Left lung (tissue), 10 donors: ENCODE measurements around the gene EPHA7. TPM values are rescaled to one million over a fixed set of nuclear protein-coding genes. Genes with fewer than 3 reads are reported as not detected.

Source experiments
- ATAC-seq: fragments of 200-7000 bp; cut with Tn5 transposase; one replicate; pipeline ENCODE4 v1.9.1; 2020; ENCODE audit warnings: moderate library complexity
- DNase-seq, 4 donors: peaks; one replicate each; pipeline ENCODE4 v3.0.0-alpha.2; 2013 to 2020
- H3K27ac ChIP-seq, 2 donors: fragments of 200-600 bp; sonication (generic) in 1 of 2; one replicate each; pipeline versions ENCODE4 v1.5.0 to v1.8.0; 2020 to 2021
- H3K27me3 ChIP-seq, 2 donors: fragments of 200-600 bp; sonication (generic) in 1 of 2; one replicate each; pipeline versions ENCODE4 v1.5.0 to v1.8.0; 2020 to 2021
- H3K36me3 ChIP-seq, 2 donors: fragments of 200-600 bp; sonication (generic) in 1 of 2; one replicate each; pipeline versions ENCODE4 v1.5.0 to v1.8.0; 2020 to 2021
- H3K4me1 ChIP-seq, 2 donors: fragments of 200-600 bp; one replicate each; pipeline ENCODE4 v1.8.0; 2021
- H3K4me3 ChIP-seq, 2 donors: fragments of 200-600 bp; sonication (generic) in 1 of 2; one replicate each; pipeline versions ENCODE4 v1.5.0 to v1.8.0; 2020 to 2021; ENCODE audit warnings: mild to moderate bottlenecking in 1 of 2
- H3K9me3 ChIP-seq, 2 donors: fragments of 200-600 bp; sonication (generic) in 1 of 2; one replicate each; pipeline versions ENCODE4 v1.5.0 to v1.8.0; 2020 to 2021
- CTCF ChIP-seq, 2 donors: fragments of 200-600 bp; sonication (generic) in 1 of 2; IDR thresholded peaks; one replicate each; pipeline versions ENCODE4 v1.5.0 to v1.8.0; 2021; ENCODE audit warnings: antibody characterized with exemption in 2 of 2
- intact Hi-C, 2 donors: fragments of 100-400 bp; cut with DNase I; formaldehyde crosslinking; loops; one replicate each; pipeline versions ENCODE4 v1.11.2 to v1.14.2; 2022
- polyA plus RNA-seq, 6 donors: library from polyadenylated mRNA; unstranded; fragments of 120-200 nt; gene quantifications; one replicate each; pipeline ENCODE4 v1.2.1, GENCODE V29; 2013; ENCODE audit not compliant: insufficient read length in 6 of 6
- total RNA-seq, 2 donors: library from RNA; stranded (reverse); fragmentation: NEBNext Ultra II Directional; extraction: Animal tissue kit (Norgen Biotek cat#: 25700); gene quantifications; one replicate each; pipeline ENCODE4 v1.2.1, GENCODE V29; 2021
- donor health status: DM: no; HTN: yes; CAD: no.
- donor health status: DM: no; HTN: no; CAD: no.

The EPHA7 gene
- total and polyA plus RNA-seq, 8 donors: 0.09 to 23.9 (median 19.3) TPM

GRCh38 chr6:93299622-93300021 lies 119.7 kb downstream of the EPHA7 start:
- Histone ChIP-seq H3K36me3 (no peaks in the 10 kb centered on the region), H3K9me3 (peaks cover 0 to 3% of the 10 kb centered on the region in 2 donors)

DNA sequence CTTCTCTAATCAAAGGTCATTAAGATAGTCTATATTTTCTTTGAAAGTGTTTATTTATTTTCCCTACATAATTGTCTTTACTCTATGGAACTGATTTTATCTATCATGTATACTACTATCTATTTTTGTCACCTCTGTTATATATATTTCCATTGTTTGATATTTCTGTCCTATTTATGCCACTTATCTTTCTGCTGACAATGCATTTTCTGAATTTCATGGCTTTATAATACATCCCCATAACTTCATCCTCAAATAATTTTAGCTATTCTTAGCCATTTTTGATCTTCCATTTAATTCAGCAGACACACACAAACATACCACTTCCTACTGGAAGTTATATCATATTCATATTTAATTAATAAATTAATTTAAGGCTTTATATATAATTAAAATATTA lies 123.7 kb downstream of the EPHA7 start:
- no peaks in the 10 kb centered on the region for H3K36me3 ChIP-seq
- no peak overlapping the region for H3K27ac ChIP-seq
- DNase-seq (no peak), ATAC-seq (no peak)
- TF ChIP-seq CTCF (IDR thresholded peaks at IDR 0.05): no peak
- peaks cover 0 to 3% of the 10 kb centered on the region in 2 donors for H3K9me3 ChIP-seq
- no peak overlapping the region for H3K4me3 ChIP-seq
- intact Hi-C loops: no loop called here
- H3K27me3 ChIP-seq: no peaks in the 10 kb centered on the region
- no peaks in the 10 kb centered on the region for H3K4me1 ChIP-seq

More at GRCh38 chr6:93299622-93300021, 119.7 kb downstream of the EPHA7 start:
- H3K4me1 ChIP-seq: no peaks in the 10 kb centered on the region
- no peak overlapping the region for H3K27ac ChIP-seq
- no peak for ATAC-seq
- H3K4me3 ChIP-seq: no peak overlapping the region
- intact Hi-C loops: no loop called here
- H3K27me3 ChIP-seq: no peaks in the 10 kb centered on the region
- no peak for TF ChIP-seq CTCF (IDR thresholded peaks at IDR 0.05)
- DNase-seq: no peak

DNA sequence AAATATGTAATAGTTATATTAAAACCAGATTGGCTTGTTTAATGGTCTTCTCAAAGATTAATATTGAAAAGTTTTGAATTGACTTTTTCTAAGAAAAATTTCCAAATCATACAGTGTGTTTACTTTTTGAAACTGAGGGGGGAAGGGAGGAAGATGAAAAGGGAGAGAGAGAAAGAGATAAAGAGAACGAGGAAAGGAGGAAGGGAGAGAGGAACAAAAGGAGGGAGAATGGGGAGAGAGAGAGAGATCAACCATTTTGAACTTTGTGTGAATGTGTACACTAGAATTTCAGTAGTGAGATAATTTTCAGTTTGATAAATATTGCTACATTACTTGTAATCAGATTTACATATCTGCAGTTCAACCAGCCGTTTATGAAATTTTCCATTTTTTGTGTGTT lies 124.5 kb downstream of the EPHA7 start:
- H3K36me3 ChIP-seq: no peaks in the 10 kb centered on the region
- peaks cover 0 to 3% of the 10 kb centered on the region in 2 donors for H3K9me3 ChIP-seq
- ATAC-seq: no peak
- no peaks in the 10 kb centered on the region for H3K4me1 ChIP-seq
- no peak for DNase-seq
- H3K4me3 ChIP-seq: no peak overlapping the region
- H3K27ac ChIP-seq: no peak overlapping the region
- no peak for TF ChIP-seq CTCF (IDR thresholded peaks at IDR 0.05)
- no peaks in the 10 kb centered on the region for H3K27me3 ChIP-seq
- intact Hi-C loops: no loop called here

- H3K4me3 ChIP-seq: no peak overlapping the region
- H3K4me1 ChIP-seq: no peaks in the 10 kb centered on the region
- no peaks in the 10 kb centered on the region for H3K27me3 ChIP-seq
- ATAC-seq: no peak
- no peaks in the 10 kb centered on the region for H3K36me3 ChIP-seq
- no peak overlapping the region for H3K27ac ChIP-seq
- TF ChIP-seq CTCF (IDR thresholded peaks at IDR 0.05): no peak
- DNase-seq: no peak
- H3K9me3 ChIP-seq: no peaks in the 10 kb centered on the region
- intact Hi-C loops: no loop called here
These were observed 125.5 kb downstream of the EPHA7 start for GRCh38 chr6:93293872-93294271.

GRCh38 chr6:93293460-93293859 lies 125.9 kb downstream of the EPHA7 start:
- Histone ChIP-seq H3K4me1 (no peaks in the 10 kb centered on the region), H3K27me3 (no peaks in the 10 kb centered on the region), H3K9me3 (no peaks in the 10 kb centered on the region), H3K27ac (no peak overlapping the region), H3K36me3 (no peaks in the 10 kb centered on the region), H3K4me3 (no peak overlapping the region)
- intact Hi-C loops: no loop called here
- ATAC-seq: no peak
- no peak for TF ChIP-seq CTCF (IDR thresholded peaks at IDR 0.05)
- no peak for DNase-seq
